Measurements from ENCODE around the gene SCNN1G.

The SCNN1G gene

DNA sequence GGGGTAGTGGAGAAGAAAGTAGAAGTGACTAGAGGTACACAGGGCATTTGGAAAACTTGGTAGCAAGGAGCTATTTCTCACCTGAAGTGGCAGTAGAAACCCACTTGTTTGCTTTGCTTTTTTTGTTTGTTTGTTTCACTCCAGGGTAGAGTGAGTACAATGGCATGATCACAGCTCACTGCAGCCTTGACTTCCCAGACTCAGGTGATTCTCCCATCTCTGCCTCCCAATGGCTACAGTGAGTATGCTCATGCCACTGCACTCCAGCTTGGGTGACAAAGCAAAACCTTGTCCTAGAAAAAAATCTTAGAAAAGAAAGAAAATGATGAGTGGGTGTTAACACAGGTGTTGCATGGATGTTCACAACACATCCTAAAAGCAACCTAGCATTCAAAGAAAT lies 40.4 kb downstream of the SCNN1G start:
- no peak overlapping the region for H3K9ac ChIP-seq (ENCODE audit: low read depth, low read length, poor library complexity, severe bottlenecking)
- H3K36me3 ChIP-seq (ENCODE audit: insufficient read depth, low read length) = no peaks in the 10 kb centered on the region
- no peak overlapping the region for H3K4me2 ChIP-seq (ENCODE audit: low read depth, low read length, poor library complexity, severe bottlenecking)
- H3K4me3 ChIP-seq (ENCODE audit: low read length, poor library complexity, severe bottlenecking) = no peak overlapping the region
- no peaks in the 10 kb centered on the region for H4K20me1 ChIP-seq (ENCODE audit: insufficient read depth, low read length, poor library complexity, severe bottlenecking)
- no peaks in the 10 kb centered on the region for H3K27me3 ChIP-seq (ENCODE audit: insufficient read depth, low read length, poor library complexity, severe bottlenecking)
- H3F3A ChIP-seq (ENCODE audit: low read depth) = no peaks in the 10 kb centered on the region
- no peaks in the 10 kb centered on the region for H3K9me2 ChIP-seq (replicated peaks; ENCODE audit: low read depth, low read length)
- no peaks in the 10 kb centered on the region for H3K9me3 ChIP-seq (ENCODE audit: insufficient read depth, low read depth, low read length)
- no peaks in the 10 kb centered on the region for H3K79me2 ChIP-seq (ENCODE audit: insufficient read depth, low read length)
- TF ChIP-seq EZH2phosphoT487 (IDR thresholded peaks at IDR 0.05; ENCODE audit: borderline replicate concordance) = no peak
- TF ChIP-seq, protein P1, sequence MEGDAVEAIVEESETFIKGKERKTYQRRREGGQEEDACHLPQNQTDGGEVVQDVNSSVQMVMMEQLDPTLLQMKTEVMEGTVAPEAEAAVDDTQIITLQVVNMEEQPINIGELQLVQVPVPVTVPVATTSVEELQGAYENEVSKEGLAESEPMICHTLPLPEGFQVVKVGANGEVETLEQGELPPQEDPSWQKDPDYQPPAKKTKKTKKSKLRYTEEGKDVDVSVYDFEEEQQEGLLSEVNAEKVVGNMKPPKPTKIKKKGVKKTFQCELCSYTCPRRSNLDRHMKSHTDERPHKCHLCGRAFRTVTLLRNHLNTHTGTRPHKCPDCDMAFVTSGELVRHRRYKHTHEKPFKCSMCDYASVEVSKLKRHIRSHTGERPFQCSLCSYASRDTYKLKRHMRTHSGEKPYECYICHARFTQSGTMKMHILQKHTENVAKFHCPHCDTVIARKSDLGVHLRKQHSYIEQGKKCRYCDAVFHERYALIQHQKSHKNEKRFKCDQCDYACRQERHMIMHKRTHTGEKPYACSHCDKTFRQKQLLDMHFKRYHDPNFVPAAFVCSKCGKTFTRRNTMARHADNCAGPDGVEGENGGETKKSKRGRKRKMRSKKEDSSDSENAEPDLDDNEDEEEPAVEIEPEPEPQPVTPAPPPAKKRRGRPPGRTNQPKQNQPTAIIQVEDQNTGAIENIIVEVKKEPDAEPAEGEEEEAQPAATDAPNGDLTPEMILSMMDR (conservative IDR thresholded peaks at IDR 0.05; ENCODE audit: low read length) = no peak
- no peak overlapping the region for H2AFZ ChIP-seq (ENCODE audit: low read length)
- no peaks in the 10 kb centered on the region for H3K4me1 ChIP-seq (ENCODE audit: insufficient read depth, low read length, poor library complexity, severe bottlenecking)

GRCh38 chr16:23223368-23223767 lies 40.8 kb downstream of the SCNN1G start:
- no peak overlapping the region for H3K9ac ChIP-seq (ENCODE audit: low read depth, low read length, poor library complexity, severe bottlenecking)

GRCh38 chr16:23225109-23225508 lies 42.6 kb downstream of the SCNN1G start:
- H3F3A ChIP-seq (ENCODE audit: low read depth) = no peaks in the 10 kb centered on the region
- H4K20me1 ChIP-seq (ENCODE audit: insufficient read depth, low read length, poor library complexity, severe bottlenecking) = no peaks in the 10 kb centered on the region
- H3K4me2 ChIP-seq (ENCODE audit: low read depth, low read length, poor library complexity, severe bottlenecking) = no peak overlapping the region
- H3K9me2 ChIP-seq (replicated peaks; ENCODE audit: low read depth, low read length) = no peaks in the 10 kb centered on the region
- no peak overlapping the region for H3K9ac ChIP-seq (ENCODE audit: low read depth, low read length, poor library complexity, severe bottlenecking)
- H3K79me2 ChIP-seq (ENCODE audit: insufficient read depth, low read length) = no peaks in the 10 kb centered on the region
- no peaks in the 10 kb centered on the region for H3K27me3 ChIP-seq (ENCODE audit: insufficient read depth, low read length, poor library complexity, severe bottlenecking)
- no peak overlapping the region for H3K4me3 ChIP-seq (ENCODE audit: low read length, poor library complexity, severe bottlenecking)
- H3K36me3 ChIP-seq (ENCODE audit: insufficient read depth, low read length) = no peaks in the 10 kb centered on the region
- no peak overlapping the region for H2AFZ ChIP-seq (ENCODE audit: low read length)
- TF ChIP-seq, protein P1 (conservative IDR thresholded peaks at IDR 0.05; ENCODE audit: low read length) = no peak
- no peak for TF ChIP-seq EZH2phosphoT487 (IDR thresholded peaks at IDR 0.05; ENCODE audit: borderline replicate concordance)
- no peaks in the 10 kb centered on the region for H3K4me1 ChIP-seq (ENCODE audit: insufficient read depth, low read length, poor library complexity, severe bottlenecking)
- no peaks in the 10 kb centered on the region for H3K9me3 ChIP-seq (ENCODE audit: insufficient read depth, low read depth, low read length)

More at GRCh38 chr16:23223368-23223767, 40.8 kb downstream of the SCNN1G start:
- Histone ChIP-seq H3K9me3 (ENCODE audit: insufficient read depth, low read depth, low read length) (no peaks in the 10 kb centered on the region), H3F3A (ENCODE audit: low read depth) (no peaks in the 10 kb centered on the region), H3K4me1 (ENCODE audit: insufficient read depth, low read length, poor library complexity, severe bottlenecking) (no peaks in the 10 kb centered on the region), H3K4me2 (ENCODE audit: low read depth, low read length, poor library complexity, severe bottlenecking) (no peak overlapping the region), H3K4me3 (ENCODE audit: low read length, poor library complexity, severe bottlenecking) (no peak overlapping the region), H4K20me1 (ENCODE audit: insufficient read depth, low read length, poor library complexity, severe bottlenecking) (no peaks in the 10 kb centered on the region), H3K27me3 (ENCODE audit: insufficient read depth, low read length, poor library complexity, severe bottlenecking) (no peaks in the 10 kb centered on the region), H2AFZ (ENCODE audit: low read length) (no peak overlapping the region), H3K9me2 (replicated peaks; ENCODE audit: low read depth, low read length) (no peaks in the 10 kb centered on the region), H3K36me3 (ENCODE audit: insufficient read depth, low read length) (no peaks in the 10 kb centered on the region), H3K79me2 (ENCODE audit: insufficient read depth, low read length) (no peaks in the 10 kb centered on the region)
- no peak for TF ChIP-seq EZH2phosphoT487 (IDR thresholded peaks at IDR 0.05; ENCODE audit: borderline replicate concordance)
- TF ChIP-seq, protein P1 (conservative IDR thresholded peaks at IDR 0.05; ENCODE audit: low read length) = no peak

All from Loucy (cell line).